ENCODE results near the gene TRIM2.

DNA sequence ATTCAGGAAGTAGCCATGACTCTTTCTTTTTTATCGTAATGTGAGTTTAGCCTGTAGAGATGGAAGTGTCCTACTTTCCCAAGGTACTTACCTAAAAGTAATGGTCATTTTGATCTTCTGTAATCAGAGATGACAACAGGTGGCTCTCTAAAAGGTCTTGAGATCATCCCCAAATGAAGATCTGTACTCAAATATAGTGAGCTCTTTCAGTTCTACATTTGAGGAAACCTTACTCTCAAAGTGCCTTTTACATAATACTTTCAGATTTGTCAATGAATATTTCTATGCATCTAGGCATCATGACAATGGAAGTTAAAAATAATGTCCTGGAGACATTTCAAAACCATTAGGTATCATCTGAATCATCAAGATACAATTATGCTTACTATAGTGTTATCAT, 123.0 kb downstream of the TRIM2 start:
- TF ChIP-seq, protein P1, sequence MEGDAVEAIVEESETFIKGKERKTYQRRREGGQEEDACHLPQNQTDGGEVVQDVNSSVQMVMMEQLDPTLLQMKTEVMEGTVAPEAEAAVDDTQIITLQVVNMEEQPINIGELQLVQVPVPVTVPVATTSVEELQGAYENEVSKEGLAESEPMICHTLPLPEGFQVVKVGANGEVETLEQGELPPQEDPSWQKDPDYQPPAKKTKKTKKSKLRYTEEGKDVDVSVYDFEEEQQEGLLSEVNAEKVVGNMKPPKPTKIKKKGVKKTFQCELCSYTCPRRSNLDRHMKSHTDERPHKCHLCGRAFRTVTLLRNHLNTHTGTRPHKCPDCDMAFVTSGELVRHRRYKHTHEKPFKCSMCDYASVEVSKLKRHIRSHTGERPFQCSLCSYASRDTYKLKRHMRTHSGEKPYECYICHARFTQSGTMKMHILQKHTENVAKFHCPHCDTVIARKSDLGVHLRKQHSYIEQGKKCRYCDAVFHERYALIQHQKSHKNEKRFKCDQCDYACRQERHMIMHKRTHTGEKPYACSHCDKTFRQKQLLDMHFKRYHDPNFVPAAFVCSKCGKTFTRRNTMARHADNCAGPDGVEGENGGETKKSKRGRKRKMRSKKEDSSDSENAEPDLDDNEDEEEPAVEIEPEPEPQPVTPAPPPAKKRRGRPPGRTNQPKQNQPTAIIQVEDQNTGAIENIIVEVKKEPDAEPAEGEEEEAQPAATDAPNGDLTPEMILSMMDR (IDR thresholded peaks at IDR 0.05): no peak
- no peak for TF ChIP-seq POLR2A (IDR thresholded peaks at IDR 0.05)

Measured in uterus (tissue), 2 donors.